ENCODE measurements around the gene TMEM164.

TMEM164 gene

DNA sequence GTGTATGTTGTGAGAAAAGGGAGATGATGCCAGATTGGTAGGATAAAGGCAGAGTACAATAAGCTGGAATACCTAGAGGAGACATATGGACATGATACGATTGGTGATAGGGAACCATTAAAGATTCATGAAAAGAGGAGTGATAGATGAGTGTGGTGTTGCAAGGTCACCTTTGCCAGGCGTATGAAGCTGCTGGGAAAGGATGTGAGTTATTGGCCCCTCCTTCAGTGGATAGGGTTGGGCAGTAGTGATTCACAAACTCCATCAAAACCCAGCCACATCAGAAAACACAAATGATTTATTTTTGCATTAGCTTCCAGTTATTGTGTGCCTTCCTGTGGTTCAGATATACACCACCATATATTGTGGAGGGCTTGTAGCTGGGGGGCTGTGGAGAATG, 34.3 kb downstream of the TMEM164 start:
- DNase-seq (ENCODE audit: low read depth in 2 of 2): no peak

DNA sequence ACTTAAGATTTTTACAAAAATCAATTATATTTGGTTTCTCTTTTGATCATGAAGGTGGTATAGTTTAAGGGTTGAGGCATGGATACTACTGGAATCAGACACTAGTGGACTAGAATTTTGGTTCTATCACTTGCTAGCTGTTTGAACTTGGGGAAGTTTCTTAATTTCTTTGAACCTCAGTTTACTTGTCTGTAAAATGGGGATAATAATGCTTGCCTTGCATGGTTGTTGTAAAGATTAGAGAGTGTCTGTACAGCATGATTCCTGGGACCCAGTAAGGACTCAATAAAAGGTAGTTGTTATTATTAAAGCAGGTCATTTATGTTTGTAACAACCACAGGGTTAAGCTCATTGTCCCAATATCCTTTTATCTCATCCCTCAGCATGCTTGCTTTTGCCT, 36.0 kb downstream of the TMEM164 start:
- no peak for DNase-seq (ENCODE audit: low read depth in 2 of 2)

DNA sequence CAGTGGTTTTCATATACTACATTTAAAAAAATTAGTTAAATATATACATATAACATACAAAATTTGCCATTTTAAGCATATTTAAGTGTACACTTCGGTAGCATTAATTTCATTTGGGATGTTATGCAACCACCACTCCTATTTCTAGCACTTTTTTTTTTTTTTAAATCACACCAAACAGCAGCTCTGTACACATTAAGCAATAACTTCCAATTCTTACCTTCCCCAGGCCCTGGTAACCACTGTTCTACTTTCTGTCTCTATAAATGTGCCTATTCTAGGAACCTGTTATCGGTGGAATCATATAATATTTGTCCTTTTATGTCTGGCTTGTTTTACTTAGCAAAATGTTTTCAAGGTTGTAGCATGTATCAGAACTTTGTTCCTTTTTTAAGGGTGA, 39.1 kb downstream of the TMEM164 start:
- DNase-seq (ENCODE audit: low read depth in 2 of 2): no peak

DNA sequence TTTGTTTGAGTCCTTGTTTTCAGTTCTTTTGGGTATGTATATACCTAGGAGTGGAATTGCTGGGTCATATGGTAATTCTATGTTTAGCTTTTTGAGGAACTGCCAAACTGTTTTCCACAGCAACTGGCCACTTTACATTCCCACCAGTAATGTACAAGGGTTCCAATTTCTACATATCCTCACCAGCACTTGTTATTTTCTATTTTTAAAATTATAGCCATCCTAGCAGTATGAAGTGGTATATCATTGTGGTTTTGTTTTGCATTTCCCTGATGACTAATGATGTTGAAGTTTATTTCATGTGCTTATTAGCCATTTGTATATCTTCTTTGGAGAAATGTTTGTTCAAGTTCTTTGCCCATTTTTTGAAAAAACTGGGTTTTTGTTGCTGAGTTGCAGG, 39.6 kb downstream of the TMEM164 start:
- DNase-seq (ENCODE audit: low read depth in 2 of 2): no peak

DNA sequence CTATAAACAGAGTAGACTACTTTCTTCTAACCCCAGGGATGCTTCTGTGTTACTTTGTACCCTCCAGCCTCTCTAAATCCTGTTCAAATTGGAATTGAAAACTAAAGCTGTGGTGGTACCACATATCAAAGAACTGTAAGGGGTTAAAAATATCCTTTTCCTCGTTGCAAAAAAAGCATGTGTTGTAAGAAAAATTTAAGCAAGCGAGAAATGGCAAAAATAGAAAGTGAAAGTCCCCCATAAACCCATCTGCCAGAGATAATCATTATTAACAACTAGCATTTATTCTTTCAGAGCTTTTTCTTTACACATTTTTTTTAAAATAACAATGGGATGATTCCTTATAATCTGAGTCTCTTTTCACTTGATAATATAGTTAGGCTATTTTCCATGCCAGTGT, 40.6 kb downstream of the TMEM164 start:
- DNase-seq (ENCODE audit: low read depth in 2 of 2): no peak

DNA sequence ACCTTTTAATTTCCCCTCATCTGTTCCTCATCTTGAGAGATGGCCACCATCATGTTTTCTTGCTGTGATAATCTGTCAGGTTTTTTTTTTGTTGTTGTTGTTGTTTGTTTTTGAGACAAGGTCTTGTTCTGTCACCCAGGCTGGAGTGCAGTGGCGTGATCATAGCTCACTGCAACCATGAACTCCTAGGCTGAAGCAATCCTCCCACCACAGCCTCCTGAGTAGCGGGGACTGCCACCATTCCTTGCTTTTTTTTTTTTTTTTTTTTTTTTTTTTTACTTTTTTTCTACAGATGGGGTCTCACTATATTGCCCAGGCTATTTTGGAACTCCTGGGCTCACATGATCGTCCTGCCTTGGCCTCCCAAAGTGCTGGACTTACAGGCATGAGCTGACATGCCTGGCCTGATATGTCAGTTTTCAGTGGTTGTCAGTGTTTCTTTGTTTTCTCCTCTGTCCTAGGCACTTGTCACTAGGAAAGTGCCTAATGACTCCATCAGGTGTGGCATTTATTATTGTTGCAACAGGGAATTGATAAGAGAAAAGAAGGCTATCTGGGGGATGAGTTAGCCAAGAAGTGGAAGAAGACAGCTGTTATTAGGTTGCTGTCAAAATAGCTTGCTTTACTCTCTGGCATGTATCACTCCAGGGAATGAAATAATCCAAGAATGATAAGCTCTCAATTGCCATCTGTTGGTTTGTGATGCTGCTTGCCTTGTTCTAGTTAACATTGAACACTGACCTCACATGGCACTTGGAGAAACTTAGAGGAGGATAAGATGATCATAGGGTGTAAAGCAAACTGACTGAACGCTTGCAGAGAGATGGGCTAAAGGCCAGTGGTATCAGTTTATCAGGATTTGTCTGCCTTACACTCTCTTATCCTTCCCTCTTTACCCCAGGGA, 41.7 kb downstream of the TMEM164 start:
- DNase-seq (ENCODE audit: low read depth in 2 of 2): no peak

DNA sequence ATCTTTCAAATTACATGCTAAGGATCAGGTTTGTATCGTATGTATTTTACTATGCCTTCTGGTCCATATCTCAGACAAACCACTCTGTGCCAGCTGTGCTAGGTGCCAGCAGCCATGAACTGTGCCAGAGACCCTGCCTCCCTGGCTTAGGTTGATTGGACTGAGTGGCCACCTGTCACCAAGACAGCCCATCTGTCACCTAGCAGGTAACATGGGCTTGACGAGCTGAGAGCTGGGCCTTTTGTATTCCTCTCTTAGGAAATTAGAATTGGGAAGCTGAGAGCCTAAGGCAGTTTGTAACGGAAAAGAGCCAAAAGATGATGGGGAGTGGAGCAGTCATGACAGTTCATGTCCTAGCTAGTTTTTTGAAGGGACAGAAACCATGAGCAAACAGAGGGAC, 42.5 kb downstream of the TMEM164 start:
- DNase-seq (ENCODE audit: low read depth in 2 of 2): no peak

DNA sequence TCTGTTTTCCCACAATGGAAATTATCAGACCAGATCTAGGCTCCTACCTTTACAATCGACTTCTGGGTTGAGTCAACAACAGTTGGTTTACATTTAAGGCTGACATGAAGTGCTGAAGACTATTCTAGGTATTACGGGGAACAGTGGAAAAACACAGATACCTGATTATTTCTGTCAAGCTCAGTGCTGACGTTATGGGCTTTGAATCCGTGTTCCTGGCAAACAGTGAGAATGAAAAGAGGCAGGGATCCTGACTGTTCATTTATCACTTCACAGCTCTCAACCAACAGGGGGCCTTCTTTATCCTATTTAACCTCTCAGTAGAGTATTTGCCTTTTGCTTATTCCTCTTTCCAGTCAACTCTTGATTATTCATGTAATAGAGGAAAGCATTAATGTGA, 43.1 kb downstream of the TMEM164 start:
- no peak for DNase-seq (ENCODE audit: low read depth in 2 of 2)

DNA sequence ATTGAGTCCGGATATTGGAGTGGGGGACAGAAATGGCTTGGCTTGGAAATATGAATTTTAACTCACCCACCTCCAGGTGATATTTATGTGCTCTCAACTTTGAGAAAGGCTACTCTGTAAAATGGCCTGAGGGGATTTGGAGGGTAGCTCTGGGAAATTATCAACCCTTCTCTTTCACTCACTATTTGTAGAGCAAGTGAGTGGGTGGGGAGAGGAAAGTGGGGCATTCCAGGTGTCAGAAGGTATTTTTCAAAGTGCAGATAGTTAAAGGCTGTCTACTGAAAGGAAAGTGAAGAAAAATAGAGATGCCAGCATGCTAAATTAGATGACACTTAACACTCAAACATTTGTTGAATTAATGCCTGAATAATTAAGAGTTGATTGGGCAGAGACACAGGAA, 44.1 kb downstream of the TMEM164 start:
- no peak for DNase-seq (ENCODE audit: low read depth in 2 of 2)

DNA sequence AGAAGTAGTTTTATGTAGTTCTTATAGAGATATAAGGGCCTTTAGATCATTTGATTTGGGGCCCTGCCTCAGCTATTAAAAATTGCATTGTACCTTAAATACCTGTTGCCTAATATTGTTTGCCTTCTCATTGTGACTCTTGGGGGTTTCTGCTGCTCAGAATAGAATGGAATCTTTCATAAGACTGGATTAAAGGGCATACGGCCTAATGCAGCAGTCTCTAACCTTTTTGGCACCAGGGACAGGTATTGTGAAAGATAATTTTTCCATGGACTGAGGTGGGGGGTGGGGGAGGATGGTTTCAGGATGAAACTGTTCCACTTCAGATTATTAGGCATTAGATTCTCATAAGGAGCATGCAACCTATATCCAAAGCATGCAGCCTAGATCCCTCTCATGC, 46.2 kb downstream of the TMEM164 start:
- DNase-seq (ENCODE audit: low read depth in 2 of 2): no peak

DNA sequence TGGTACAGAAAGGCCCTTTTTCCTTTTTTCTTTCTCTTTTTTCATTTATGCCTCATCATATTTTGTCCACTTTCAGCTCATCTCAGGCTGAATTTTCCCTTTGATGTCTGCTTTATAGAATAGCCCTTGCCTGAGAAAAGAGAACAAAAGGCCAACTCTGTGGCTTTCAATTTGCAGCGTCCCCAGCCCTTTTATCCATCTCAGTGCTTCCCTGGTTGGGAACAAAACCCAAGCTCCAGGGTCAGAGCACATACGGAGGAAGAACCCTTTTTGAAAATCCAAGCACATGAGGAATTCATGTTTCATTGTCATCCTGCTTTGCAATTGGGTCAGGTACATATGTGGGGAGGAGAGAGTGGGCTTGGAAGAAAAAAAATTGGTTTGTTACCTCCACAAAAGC, 47.5 kb downstream of the TMEM164 start:
- no peak for DNase-seq (ENCODE audit: low read depth in 2 of 2)

DNA sequence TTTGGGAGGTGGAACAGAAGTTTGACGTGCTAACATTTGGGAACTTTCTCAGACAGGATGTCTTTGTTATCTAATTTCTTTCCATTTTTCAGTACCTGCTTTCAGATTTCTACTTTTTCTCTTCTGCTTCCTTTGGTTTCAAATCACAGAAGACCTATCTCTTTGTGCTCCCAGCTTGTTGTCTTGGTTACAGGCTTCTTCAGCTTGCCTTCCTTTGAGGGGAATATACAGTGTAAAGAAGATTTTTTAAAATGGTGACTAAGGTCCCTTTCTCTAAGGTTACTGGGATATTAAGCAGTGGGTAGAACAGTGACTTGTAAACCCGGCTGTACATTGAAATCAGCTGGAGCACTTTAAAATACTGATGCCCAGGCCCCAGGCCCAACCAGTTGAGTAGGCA, 48.0 kb downstream of the TMEM164 start:
- DNase-seq (ENCODE audit: low read depth in 2 of 2): no peak

DNA sequence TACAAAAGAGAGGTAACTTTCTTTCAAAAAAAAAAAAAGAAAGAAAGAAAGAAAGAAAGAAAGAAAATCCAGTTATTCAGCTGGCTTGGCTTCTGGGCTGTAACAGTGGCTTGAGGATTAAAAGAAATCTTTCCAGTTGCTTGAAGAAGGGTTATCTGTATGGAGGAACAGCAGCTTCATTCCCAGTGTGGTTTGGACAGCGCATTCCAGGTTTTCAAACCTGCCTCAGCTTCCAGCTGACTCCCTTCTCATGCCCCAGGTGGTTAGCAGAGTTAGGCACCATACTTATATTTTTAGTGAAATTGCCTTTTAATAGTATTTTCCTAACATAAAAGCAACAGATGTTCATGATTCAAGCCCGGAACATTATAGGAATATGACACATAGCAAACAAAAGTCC, 48.6 kb downstream of the TMEM164 start:
- no peak for DNase-seq (ENCODE audit: low read depth in 2 of 2)

DNA sequence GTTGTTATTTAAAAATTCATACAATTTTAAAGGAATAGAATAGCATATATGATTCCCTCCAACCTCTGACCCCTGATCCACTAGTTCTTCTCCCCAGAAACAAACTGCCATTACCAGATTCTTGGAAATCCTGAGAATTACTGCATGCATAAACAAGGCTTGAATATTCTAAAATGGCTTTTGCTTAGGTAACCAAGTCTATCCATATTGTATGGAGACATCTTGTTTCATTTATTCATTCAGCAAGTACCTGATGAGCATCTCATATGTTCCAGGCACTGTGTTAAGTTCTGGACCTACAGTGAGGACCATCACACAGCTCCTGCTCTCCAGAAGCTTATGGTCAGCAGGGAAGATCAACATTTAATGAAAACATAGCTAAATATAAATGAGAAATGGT, 49.4 kb downstream of the TMEM164 start:
- no peak for DNase-seq (ENCODE audit: low read depth in 2 of 2)

DNA sequence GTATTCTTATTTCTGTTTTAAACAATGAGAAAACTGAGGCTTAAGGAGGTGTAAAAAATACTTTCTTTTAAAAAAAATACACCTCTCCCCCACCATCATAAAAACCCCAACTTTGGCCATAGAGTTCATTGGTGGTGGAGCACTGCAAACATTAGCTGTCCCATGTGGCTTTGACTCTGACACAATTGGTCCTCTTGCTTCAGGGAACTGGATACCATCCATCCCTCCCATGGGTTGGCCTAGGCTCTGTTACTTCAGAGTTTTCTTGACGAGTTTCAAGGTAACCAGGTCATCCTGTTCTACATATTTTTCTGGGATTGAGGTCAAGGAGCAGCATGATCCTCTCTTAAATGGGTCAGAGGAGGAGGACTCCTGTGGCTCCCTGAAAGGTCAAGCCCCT, 50.5 kb downstream of the TMEM164 start:
- DNase-seq (ENCODE audit: low read depth in 2 of 2): no peak

DNA sequence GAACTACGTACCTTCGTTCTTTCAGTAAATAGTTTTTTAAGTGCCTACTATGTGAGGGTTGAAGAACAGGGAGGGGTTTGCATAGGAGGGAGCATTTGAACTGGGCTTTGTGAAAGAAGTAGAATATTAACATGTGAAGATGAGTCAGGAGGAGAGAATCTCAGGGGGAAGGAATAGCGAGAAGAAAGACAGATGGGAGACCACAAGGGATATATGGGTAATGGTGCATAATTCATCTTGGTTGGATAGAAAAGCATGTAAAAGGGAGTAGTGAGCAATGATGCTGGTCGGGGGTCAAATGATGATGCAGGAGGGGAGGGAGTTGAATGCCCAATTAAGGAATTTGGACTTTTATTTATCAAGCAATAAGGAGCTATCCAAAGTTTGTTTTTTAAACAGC, 52.7 kb downstream of the TMEM164 start:
- DNase-seq (ENCODE audit: low read depth in 2 of 2): no peak

DNA sequence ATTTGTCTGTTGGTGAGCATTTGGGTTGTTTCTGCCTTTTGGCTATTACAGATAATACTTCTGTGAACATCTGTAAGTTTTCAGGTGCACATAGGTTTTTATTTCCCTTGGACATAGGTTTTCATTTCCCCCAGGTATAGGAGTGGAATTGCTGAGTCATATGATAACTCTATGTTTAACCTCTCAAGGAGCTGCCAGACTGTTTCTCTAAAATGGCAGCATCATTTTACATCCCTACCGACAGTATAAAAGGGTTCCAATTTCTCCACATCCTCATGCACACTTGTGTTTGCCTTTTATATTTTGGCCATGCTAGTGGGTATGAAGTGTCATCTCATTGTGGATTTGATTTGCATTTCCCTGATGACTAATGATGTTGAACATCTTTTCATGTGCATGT, 53.5 kb downstream of the TMEM164 start:
- no peak for DNase-seq (ENCODE audit: low read depth in 2 of 2)

DNA sequence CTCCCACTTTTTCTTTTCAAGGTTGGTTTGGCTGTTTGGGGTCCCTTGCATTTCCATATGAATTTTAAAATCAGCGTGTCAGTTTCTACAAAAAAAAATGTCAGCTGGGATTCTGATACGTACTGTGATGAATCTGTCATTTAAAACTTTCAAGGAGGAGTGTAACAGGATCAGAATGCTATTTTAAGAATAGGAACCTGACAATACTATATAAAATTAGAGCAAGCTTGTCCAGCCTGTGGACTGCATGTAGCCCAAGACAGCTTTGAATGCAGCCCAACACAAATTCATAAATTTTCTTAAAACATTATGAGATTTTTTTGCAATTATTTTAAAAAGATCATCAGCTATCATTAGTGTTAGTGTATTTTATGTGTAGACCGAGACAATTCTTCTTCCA, 56.5 kb downstream of the TMEM164 start:
- no peak for DNase-seq (ENCODE audit: low read depth in 2 of 2)

DNA sequence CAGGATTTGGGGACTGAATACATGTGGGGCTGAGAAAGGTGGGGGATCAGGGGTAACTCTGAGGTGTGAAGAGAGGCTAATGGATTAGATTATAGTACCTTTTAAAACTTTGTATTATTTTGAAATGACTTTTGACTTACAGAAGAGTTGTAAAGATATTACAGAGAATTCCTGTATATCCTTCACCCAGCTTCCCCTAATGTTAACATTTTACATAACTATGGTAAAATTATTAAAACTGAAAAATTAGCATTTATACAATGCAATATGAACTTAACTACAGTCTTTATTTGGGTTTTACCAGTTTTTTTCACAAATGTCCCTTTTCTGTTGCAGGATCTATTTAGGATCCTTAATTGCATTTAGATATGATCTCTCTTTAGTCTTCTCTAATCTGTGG, 57.4 kb downstream of the TMEM164 start:
- DNase-seq (ENCODE audit: low read depth in 2 of 2): no peak

DNA sequence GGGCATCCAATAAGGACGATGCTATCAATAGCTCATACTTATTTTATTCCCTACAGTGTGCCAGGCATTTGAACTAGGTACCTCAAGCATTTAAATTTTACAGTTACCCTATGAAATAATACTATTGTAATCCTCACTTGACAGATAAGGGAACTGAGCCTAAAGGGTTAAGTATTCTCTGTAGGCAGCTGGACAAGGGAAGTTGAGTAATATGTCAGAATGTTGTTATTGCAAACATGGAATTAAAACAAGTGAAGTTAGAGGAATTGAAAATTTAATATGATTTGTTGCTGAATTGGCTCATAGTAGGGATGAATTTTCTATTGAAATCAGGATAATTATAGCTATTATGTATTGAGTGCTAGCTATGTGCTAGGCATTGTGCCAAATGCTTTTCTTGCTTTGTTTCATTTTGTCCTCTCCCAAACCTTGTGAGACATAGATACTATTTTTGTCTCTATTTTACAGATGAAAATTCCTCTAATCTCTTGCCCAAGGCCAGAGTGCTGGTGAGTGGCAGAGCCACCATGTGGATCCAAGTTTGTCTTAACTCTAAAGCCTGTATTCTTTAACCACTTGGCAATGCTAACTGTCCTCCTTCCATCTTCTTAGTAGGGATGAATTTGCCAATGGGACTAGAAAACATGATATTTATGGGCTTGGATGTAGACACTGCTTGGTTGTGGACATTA, 58.1 kb downstream of the TMEM164 start:
- DNase-seq (ENCODE audit: low read depth in 2 of 2): no peak

DNA sequence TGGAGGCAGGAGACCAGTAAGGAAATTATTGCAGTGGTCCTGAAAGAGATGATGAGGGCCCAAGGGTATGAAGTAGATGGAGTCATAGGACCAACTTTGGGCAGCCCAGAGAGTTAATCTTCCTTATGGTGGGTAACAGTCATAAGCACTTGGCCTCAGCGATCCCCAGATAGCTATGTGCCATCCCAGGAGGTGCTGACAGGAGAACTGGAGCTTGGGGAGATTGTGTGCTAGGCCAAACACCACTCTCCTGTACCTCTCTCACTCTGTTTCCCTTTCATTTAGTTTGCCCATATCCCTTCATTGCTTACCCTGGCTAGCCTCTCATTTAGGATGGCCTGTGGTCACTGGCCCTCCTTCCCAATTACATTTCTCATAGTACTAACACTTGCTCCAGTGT, 60.0 kb downstream of the TMEM164 start:
- no peak for DNase-seq (ENCODE audit: low read depth in 2 of 2)

DNA sequence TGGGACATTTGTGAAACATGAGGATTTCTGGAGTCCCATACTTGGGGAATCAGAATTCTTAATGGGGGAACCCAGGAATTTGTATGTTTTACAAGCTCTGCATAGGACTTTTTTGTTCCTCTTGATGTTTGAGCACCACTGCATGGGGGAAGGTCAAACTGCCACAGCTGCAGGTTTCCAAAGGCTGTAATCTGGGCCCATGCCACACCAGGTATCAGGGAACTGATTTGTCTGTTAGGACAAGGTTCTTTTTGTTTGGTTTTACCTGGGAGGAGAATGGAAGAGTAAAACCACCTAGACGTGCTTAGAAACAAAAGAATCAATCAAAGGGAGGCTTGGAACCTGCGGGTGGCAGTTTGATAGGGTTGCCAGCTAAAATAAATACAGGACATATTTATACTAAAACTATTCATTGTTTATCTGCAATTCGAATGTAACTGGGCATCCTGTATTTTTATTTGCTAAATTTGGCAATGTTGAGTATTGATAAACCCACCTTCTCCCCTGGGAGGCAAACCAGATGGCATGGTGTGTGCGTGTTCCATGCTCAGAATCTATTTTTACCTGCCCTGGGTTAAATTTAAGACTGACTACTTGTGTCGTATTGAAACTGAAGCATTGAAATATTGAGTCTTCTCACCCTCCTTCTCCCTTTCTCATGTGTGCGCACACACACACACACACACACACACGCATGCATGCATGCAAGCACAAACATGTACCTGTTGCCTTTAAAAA, 63.7 kb downstream of the TMEM164 start:
- no peak for DNase-seq (ENCODE audit: low read depth in 2 of 2)

DNA sequence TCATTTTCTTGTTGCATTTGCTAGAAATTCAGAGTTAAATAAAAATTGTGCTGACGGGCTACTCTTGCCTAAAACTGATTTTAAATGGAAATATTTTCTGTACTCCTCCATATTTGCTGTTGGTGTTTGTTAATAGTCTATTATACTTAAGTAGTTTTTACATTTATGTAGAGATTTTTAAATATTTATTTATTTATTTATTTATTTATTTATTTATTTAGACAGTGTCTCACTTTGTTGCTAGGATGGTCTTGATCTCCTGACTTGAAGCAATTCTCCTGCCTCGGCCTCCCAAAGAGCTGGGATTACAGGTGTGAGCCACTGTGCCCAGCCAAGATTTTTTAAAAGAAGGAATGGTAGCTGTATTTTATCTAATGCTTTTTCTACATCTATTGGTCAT, 68.1 kb downstream of the TMEM164 start:
- DNase-seq (ENCODE audit: low read depth in 2 of 2): no peak

Measured in stimulated activated CD8-positive, alpha-beta memory T cell treated with anti-CD3 and anti-CD28 coated beads, Interleukin-7, amount 100 ng/mL, for 4 hours (primary cell).